Activated naive CD4-positive, alpha-beta T cell treated with Interleukin-2 at 50 U/mL for 16 hours (primary cell): ENCODE data around the gene CARD8.

Source experiments
- DNase-seq: peaks from one replicate; pipeline ENCODE4 v3.0.0-alpha.2; 2020

Gene CARD8

DNA sequence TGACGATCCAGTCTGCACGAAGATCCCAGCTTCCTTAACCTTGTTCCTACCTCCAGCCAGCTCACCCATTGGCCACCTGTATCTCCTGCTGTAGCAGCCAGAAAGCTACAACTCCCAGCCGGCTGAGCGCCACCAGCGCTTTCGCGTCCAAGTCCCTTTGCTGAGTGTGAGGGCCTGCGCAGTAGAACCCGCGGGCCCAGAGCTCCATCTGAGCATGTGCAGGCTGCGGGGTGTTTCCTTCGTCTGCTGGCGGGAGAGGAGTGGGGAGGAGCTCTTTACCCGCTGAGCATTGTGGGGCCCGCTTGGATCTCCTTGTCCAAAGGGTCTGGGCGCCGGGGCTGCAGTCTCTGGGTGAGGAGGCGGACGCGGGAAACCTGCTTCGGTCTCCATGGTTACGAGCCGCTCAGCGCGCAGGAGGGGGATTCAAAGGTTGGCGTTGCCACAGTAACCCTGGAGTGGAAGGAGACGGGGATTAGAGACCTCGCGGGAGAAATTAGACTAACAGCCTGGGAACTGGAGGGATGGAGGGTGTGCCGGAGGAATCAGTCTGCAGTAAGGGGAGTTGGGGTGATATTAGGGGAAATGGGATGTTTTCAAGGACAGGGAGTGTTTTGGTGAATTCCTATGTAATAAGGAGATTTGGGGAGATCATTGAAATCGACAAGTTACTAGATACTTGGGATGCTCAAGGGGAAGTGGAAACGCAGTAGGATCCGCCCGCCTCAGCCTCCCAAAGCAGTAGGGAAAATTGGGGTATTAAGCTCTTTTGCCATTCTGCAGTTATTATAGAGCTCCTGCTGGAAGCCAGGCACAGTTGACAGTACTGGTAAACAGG lies 51.7 kb downstream of the CARD8 start:
- DNase-seq = peak; percentile 94

DNA sequence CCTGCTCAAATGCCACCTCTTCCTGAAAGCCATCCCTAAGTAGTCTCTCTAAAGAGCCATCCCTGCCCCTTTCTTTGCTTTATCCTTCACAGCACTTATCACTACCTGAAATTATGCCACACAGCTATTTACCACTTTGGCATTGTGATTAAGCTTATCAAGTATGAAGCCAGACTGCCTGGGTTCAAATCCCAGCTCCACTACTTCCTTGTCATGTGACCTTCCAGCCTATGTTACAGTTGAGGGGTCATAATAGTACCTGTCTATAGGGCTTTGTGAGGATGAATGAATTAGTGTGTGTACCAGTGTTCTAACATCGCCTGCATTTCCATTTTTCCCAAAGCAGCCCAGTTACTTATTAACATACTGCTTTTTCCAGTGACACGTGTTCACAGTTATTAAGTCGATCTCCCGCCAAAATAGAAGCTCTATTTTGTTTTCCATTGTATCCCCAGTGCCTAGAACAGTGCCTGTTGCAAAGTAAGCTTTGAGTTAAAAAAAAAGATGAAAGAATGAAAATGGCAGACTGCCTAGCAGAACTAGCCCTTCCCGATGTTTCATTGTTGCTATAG lies 52.4 kb downstream of the CARD8 start:
- no peak for DNase-seq

DNA sequence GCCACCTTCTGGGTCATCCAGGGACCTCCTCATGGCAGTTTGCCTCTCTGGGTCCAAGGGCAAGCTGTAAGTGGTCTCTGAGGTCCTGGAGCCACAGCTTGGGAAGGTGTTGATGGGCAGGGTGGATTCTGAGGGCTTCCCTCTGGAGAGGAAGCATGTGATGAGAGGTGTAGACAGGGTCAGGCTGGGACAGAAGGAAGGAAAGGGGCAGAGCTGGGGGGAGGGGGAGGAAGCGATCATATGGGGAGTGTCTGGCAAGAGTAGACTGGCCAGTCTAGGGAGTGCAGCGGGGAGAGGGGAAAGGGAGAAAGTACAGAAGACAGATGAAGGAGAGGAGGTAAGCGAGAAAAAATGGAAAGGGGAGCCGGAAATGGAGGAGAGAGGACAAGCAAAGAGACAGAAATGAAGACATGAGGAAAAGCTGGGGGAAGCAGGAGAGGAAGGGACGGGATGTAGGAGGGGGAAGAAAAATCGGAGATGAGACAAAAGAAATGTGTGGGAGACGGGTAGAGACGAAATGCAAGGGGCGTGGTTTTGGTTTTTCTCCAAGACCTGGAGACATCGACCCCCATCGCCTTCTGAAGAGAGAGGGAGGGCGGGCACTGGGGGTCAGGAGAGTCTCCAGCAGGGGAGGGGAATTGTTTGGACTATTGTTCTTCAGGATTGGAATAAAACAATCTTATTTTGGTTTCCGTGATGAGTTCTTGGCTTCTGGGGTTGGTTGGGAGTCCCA lies 58.6 kb downstream of the CARD8 start:
- no peak for DNase-seq

DNA sequence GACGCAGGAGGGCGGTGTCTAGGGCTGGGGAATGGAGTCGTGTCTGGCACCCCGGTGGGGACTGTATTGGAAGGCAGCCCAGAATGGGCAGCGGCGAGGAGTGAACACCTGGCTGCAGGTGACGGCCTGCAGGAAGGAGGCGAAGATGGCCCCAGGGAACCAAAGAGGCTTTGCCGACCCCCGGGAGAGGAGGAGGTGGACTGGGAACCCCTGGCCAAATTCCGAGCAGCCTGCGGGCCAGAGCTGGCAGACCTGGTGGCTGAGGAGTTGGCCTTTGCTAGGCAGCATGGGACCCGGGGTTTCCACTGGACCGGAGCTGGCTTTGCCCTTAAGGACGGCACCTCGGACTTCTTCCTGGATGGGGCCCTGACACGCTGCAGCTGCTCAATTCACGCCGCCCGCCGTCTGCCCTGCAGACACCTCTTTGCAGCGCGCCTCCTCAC lies 59.4 kb downstream of the CARD8 start:
- DNase-seq = no peak

DNA sequence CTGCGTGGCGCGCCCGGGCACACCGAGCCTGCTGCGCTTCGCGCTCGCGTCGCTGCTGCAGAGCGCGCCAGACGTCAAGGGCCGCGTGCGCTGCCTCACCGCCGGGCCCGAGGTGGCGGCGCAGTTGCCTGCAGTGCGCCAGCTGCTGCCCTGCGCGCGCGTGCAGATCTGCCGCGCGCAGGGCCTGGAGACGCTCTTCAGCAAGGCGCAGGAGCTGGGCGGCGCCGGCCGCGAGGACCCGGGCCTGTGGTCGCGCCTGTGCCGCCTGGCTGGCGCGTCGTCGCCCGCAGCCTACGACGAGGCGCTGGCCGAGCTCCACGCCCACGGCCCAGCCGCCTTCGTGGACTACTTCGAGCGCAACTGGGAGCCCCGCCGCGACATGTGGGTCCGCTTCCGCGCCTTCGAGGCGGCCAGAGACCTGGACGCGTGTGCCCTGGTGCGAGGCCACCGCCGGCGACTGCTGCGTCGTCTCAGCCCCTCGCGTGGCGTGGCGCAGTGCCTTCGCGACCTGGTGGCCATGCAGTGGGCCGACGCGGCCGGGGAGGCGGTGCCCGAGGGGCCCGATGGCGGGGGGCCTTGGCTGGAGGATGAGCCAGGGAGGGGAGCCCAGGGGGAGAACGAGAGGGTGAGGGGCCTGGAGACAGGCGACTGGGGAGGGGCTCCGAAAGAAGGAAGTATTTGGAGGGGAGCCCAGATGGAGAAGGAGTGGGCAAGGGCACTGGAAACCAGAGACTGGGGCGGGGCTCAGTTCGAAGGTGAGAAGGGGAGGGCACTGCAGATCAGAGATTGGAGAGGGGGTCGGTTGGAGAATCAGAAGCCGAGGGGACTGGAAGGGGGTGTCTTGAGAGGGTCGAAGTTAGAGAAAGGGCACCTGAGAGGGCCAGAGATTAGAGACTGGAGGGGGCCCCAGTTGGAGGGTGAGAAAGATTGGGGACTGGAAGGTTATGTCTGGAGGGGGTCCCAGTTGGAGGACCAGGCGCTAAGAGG lies 60.6 kb downstream of the CARD8 start:
- no peak for DNase-seq

DNA sequence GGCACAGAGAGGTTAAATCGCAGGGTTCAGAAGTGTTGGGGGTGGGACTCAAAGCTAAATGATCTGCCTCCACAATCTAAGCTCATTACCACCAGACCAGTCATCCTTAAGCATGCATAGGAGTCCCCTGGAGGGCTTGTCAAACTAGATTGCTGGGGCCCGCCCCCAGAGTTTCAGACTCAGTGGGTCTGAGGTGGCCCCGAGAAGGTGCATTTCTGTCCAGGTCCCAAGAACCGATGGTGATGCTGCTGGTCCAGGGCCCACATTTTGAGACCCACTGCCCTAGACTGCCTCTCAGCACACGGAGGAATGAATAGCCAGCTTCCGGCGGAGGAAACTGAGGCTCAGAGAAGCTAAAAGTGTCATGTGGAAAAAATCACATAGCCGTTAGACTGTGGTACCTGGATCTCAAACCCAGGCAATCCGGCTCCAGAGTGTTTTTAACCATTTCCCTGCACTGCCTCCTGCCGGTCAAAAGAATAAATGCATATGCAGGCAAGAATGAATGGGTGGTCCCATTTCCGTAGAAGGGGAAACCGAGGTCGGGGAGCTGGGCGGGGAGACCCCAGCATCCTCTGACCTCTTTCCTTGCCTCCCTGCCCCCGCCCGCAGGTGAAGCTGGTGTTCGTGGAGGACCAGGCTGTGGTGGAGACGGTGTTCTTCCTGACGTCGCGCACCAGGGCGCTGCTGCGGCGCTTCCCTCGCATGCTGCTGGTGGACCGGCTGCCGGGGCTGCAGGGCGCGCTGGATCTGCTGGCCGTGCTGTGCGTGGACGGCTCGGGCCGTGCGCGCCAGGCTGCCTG lies 61.5 kb downstream of the CARD8 start:
- peak; percentile 14 for DNase-seq

DNA sequence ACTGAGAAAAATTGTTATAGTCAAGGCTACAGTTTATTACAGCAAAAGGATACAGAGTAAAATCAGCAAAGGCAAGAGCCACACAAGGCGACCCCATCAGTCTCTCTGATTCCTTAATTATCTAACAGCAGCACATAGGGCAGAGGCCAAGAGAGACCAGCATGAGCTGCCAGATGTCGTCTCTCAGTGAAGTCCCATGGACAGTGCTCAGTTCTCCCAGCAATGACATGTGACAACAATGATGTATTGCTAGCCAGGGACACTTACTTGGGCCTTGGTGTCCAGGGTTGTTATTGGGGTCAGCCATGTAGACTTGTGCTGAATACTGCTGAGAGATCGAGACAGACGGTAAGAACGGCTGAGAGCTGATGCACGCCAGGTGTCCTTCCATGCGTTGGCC lies 63.0 kb downstream of the CARD8 start:
- DNase-seq = no peak

DNA sequence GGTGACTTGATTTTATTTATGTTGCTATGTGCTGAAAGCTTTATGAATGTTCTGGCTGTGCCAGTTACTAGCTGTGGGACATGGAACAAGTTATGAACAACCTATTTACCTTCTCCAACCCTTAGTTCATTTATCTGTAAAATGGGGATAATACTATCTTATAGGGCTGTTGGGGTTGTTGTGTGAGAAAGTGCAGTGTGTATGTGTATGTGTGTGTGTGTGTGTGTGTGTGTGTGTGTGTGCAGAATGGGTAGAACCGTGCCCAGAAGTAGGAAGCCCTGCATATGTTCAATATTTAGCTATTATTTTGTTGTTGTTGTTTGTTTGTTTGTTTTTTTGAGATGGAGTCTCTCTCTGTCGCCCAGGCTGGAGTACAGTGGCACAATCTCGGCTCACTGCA lies 64.8 kb downstream of the CARD8 start:
- no peak for DNase-seq

DNA sequence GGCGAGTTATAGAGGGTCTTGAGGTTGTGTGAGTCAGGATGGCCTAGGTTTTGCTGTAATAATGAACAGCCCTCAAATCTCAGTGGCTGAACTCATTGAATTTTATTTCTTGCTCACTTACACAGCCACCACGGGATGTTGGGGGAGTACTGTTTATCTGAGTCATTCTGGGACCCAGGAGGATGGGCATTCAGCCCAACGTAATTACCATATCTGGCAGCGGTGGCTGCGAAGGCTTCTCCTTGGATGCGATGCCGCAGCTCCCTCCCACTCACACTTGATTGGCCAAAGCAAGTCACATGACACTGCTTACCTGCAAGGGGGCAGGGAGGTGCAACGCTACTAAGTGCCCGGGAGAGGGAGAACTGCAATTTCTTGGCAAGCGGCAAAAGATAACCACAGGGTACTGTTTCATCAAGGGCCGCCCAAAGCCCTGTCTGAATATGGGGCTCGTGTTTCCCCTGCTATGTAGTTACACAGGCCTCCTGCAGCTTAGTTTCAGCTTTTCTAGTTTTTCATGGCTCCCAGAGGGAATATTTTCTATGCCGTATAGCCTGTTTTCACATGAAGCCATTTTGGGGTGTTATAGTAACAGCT lies 65.3 kb downstream of the CARD8 start:
- DNase-seq = peak; percentile 74

DNA sequence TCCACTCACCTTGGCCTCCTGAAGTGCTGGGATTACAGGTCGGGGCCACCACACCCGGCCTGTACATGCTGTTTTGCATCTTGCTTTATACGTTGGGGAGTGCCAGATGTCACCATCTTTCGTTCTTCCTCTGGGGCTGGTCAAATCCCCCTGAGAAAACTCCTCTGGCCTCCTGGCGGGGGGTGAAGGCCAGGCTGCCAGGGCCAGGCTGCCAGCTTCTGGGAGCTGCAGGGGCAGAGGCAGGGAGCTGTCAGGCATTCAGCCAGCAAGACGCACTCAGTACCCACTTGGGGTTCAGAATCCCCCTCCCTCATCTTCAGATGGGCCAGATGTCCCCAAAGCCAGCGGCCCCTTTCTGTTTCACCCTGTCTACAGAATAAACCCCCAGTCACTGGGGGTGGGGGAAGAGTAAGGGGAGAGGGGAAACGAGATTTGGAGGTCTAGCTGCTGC lies 69.1 kb downstream of the CARD8 start:
- DNase-seq = no peak

DNA sequence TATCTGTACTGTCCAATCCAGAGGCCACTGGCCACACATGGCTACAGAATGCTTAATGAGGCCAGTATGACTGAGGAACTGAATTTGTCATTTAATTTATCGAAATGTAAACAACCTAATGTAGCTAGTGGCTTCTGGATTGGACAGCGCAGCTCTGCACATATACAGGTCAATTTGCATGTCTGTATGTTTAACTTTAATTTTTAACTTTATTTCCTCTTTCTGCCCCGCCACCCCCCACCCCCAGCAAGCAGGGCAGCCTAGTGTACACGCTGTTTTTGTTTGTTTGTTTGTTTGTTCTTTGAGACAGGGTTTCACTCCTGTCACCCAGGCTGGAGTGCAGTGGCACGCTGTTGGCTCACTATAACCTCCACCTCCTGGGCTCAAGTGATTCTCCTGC lies 69.7 kb downstream of the CARD8 start:
- no peak for DNase-seq

DNA sequence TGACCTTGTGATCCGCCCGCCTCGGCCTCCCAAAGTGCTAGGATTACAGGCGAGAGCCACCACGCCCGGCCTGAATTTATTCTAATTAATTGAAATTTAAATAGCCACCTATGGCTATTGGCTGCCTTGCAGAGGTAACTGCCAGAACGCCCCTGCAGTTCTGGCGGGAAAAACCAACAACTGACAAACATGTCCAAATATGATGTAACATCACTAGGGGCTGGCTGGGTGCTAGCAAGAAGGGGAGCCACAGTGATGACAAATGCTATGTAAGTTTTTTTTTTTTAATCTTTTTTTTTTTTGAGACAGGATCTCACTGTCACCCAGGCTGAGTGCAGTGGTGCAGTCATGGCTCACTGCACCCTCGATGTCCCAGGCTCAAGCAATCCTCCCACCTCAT lies 72.4 kb downstream of the CARD8 start:
- no peak for DNase-seq

DNA sequence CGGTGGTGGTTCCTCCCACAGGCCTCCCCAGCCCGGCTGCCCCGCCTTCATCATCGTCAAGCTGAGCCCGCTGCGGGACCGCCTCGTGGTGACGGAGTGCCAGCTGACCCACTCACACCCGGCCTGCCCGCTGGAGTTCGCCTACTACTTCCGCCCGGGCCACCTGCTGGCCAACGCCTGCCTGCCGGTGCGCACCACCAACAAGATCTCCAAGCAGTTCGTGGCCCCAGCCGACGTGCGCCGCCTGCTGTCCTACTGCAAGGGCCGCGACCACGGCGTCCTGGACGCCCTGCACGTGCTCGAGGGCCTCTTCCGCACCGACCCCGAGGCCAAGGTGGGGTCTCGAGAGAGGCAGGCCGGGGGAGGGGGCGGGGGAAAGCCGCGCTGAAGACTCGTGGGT lies 73.3 kb downstream of the CARD8 start:
- DNase-seq = no peak

DNA sequence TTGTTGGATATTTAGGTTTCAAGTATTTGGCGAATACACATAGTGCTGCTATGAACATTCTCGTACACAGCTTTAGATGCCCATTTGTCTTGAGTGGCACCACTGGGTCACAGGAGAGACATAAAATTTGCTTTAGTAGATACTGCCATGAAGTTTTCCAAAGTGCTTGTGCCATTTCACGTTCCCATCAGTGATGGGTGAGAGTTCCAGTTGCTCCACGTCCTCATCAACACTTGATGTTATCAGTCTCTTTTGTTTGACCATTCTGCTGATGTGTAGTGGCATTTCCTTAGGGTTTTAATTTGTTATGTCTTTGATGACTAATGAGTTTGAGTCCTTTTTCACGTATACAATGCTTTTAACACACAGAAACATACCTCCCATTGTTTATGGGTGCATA lies 74.2 kb downstream of the CARD8 start:
- no peak for DNase-seq

DNA sequence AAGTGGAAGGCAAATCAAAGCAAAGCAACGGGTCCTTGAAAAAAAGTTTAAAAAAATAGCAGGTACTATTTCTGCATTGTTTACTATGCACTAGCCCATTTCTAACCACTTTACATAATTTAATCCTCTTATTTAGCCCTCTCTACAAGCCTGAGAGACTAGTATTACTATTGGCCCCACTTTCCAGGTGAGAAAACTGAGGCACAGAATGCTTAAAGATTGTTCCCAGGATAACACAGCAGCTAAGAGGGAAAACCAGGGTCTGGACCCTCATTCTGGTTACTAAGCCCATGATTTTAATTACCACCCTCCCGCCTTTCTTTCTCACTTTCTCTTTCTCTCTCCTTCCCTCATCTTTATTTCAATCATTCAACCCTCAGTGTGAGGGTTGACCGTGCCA lies 79.5 kb downstream of the CARD8 start:
- DNase-seq = no peak

DNA sequence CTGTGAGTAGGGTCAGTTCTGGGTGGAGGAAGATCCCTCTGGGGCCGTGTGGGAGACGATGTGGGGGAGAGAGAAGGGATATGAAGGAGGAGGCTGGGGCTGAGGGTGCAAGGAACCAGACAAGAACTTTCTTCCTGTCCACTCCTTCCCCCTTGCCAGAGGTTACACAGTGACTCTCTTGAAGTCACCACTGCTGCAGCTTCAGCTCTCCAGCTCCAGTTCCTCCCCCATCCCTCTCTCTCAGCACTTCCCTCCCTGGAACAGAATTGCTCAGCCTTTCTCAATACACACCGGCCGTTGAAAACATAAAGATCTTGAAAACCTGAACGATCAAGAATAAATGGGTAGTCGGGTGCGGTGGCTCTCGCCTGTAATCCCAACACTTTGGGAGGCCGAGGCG lies 80.1 kb downstream of the CARD8 start:
- no peak for DNase-seq

DNA sequence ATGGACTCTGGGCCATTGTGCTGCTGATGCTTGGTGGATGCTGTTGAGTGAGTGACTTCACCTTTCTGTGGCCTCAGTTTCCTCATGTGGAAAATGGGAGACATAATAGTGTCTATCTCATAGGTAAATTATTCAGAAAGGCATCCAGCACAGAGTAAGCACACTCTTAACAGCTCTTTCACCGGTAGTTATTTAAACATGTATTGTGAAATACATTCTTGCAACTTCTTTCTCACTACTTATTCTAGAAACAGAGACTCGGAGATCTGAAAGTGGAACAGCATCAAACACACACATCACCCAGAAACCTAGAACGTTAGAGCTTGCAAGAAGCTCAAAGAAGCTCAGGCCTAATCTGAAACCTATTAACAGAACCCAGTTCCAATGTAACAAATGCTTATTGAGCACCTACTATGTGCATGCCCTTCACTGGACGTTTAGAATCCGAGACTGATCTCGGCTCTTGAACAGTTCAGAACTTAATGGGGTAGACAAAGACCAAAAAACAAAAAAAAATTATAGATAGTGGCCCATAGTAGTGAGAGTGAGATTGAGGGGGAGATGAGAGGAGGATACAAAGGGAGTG lies 81.2 kb downstream of the CARD8 start:
- DNase-seq = no peak

DNA sequence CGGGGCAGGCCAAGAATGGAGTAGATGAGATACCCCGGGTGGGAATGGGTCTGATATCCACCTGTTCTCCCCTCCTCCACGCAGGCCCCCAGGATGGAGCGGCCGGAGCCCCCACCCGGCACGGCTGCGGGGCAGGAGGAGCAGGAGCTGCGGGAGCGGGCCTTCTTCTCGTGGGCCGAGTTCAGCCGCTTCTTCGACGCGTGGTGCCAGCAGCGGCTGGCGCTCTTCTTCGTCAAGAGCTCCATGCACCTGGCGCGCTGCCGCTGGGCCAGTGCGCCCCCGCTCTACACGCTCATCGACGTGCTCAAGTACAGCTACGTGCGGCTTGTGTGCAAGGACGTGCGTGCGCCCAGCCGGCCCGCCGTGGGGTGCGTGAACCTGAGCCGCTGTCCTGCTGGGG lies 84.0 kb downstream of the CARD8 start:
- no peak for DNase-seq

DNA sequence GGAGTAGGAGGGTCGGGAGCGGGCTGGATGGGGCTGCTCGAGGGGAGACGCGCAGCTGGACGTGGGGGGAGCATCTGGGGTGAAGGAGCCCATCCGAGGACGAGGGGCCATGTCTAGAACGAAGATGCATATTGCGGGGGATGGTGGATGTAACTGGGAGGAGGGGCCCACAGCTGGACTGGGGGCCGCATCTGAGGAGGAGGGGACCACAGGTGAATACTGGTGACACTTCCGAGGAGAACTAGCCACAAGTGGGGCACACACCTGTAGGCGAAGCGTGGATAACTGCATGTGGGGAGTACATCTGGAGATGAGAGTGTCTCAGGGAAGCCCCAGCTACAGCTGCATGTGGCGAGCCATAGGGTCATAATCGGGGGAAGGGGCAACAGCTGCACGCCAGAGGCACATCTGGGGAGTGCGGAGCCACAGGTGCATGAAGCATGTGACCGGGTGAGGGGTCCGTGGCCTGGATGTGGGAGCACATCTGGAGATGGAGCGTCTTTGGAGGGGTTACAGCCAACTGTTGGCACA lies 84.8 kb downstream of the CARD8 start:
- no peak for DNase-seq

DNA sequence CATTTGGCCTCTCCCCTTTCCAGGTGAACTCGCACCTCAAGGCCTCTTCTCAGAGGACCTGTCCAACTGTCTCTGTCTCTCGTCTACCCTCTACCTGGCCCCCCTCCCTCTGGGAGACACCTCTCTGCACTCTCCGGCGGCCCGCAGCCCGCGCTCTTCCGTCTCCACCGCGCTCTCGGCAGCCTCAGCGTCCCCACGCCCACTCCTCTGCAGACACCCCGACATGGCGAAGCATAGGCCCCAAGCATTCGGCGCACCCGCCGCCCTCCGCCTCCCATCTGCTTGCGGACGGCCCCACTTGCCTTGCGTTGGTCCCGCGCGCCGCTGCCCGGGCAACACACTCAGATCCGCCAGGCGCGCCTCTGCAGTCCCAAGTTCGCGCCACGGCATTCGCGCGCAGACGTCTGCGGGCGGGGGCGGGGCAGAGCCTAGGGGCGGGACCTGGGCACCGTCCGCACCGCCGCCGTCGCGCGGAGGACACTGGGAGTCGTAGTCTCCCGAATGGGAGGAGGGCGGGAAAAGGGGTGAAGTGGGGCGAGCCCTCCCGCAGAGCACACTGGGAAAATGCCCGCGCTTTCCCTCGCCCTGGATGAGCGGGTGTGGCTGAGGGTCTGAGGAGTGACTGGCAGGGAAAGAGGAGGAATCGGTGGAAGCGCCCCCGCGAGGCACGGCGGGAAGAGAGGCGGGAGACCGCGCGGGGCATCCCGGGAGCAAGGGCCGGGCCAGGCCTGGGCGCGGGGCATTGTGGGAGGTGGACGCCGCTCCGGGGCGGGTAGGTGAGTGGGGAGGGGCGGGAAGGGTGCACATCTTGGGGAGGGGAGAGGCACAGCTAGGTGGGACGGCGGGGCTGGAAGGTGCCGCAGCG lies 85.5 kb downstream of the CARD8 start, which contains the start of the genes LIG1 and ZSWIM9:
TSS of gene LIG1 (minus strand) at position 406 of the 865 bp plus-strand sequence. CDS start 4,778 bp downstream, outside the sequence.
TSS of gene ZSWIM9 (plus strand) at position 742 of the 865 bp plus-strand sequence. CDS start 1,123 bp downstream, outside the sequence.
- peak; percentile 92 for DNase-seq
